Muscle layer of duodenum (tissue), 2 donors: ENCODE results near the gene ROR2.

Source experiments
- H3K27ac ChIP-seq: one replicate; pipeline ENCODE4 v1.7.0; 2013; ENCODE audit warnings: mild to moderate bottlenecking, low read length
- H3K27me3 ChIP-seq: one replicate; pipeline ENCODE4 v1.7.0; 2013; ENCODE audit warnings: low read depth, mild to moderate bottlenecking, control low read depth, low read length
- H3K36me3 ChIP-seq, 2 donors: one replicate each; pipeline ENCODE4 v1.7.0; 2013; ENCODE audit warnings: low read length in 2 of 2, control low read depth in 1 of 2, mild to moderate bottlenecking in 1 of 2; ENCODE audit not compliant: insufficient read depth in 2 of 2, control insufficient read depth in 1 of 2
- H3K4me1 ChIP-seq, 2 donors: one replicate each; pipeline ENCODE4 v1.7.0; 2013; ENCODE audit warnings: low read length in 2 of 2, mild to moderate bottlenecking in 2 of 2, control low read depth in 1 of 2, moderate library complexity in 1 of 2; ENCODE audit not compliant: insufficient read depth in 2 of 2, control insufficient read depth in 1 of 2
- H3K4me3 ChIP-seq, 2 donors: one replicate each; pipeline ENCODE4 v1.7.0; 2013; ENCODE audit warnings: low read length in 2 of 2, low read depth in 1 of 2, mild to moderate bottlenecking in 1 of 2
- H3K9me3 ChIP-seq, 2 donors: one replicate each; pipeline ENCODE4 v1.7.0; 2013; ENCODE audit warnings: low read length in 2 of 2, control low read depth in 1 of 2, mild to moderate bottlenecking in 1 of 2; ENCODE audit not compliant: control insufficient read depth in 1 of 2
- donor health status: healthy.

The ROR2 gene

GRCh38 chr9:91714874-91715615, 235.0 kb downstream of the ROR2 start:
- Histone ChIP-seq H3K27ac (no peak overlapping the region), H3K9me3 (peaks cover 0 to 6% of the 10 kb centered on the region in 2 donors), H3K27me3 (peaks cover 5% of the 10 kb centered on the region), H3K4me1 (peaks cover 0 to 3% of the 10 kb centered on the region in 2 donors), H3K4me3 (no peak overlapping the region), H3K36me3 (no peaks in the 10 kb centered on the region)

GRCh38 chr9:91714020-91714806, 235.8 kb downstream of the ROR2 start:
- Histone ChIP-seq H3K4me1 (peaks cover 0 to 3% of the 10 kb centered on the region in 2 donors), H3K27ac (no peak overlapping the region), H3K4me3 (peak overlapping the region in 1 of 2 donors; percentile 56), H3K27me3 (peaks cover 5% of the 10 kb centered on the region), H3K36me3 (no peaks in the 10 kb centered on the region), H3K9me3 (peaks cover 0 to 6% of the 10 kb centered on the region in 2 donors)

GRCh38 chr9:91712811-91713210, 237.2 kb downstream of the ROR2 start:
- no peak overlapping the region for H3K4me3 ChIP-seq
- H3K27ac ChIP-seq = no peak overlapping the region
- H3K27me3 ChIP-seq = no peaks in the 10 kb centered on the region
- no peaks in the 10 kb centered on the region for H3K36me3 ChIP-seq
- H3K4me1 ChIP-seq = peaks cover 0 to 3% of the 10 kb centered on the region in 2 donors
- peaks cover 0 to 6% of the 10 kb centered on the region in 2 donors for H3K9me3 ChIP-seq

- H3K4me3 ChIP-seq = no peak overlapping the region
These were observed 238.1 kb downstream of the ROR2 start for GRCh38 chr9:91711755-91712601.

GRCh38 chr9:91710158-91710557, 239.9 kb downstream of the ROR2 start:
- no peaks in the 10 kb centered on the region for H3K4me1 ChIP-seq
- no peaks in the 10 kb centered on the region for H3K27me3 ChIP-seq
- H3K4me3 ChIP-seq = no peak overlapping the region
- H3K9me3 ChIP-seq = no peaks in the 10 kb centered on the region
- H3K27ac ChIP-seq = no peak overlapping the region
- no peaks in the 10 kb centered on the region for H3K36me3 ChIP-seq

More at GRCh38 chr9:91711755-91712601, 238.1 kb downstream of the ROR2 start:
- no peaks in the 10 kb centered on the region for H3K36me3 ChIP-seq
- H3K4me1 ChIP-seq = peaks cover 0 to 3% of the 10 kb centered on the region in 2 donors
- no peak overlapping the region for H3K27ac ChIP-seq
- no peaks in the 10 kb centered on the region for H3K27me3 ChIP-seq
- peaks cover 0 to 6% of the 10 kb centered on the region in 2 donors for H3K9me3 ChIP-seq

- H3K36me3 ChIP-seq = no peaks in the 10 kb centered on the region
- H3K9me3 ChIP-seq = no peaks in the 10 kb centered on the region
- no peak overlapping the region for H3K4me3 ChIP-seq
- no peaks in the 10 kb centered on the region for H3K27me3 ChIP-seq
- H3K4me1 ChIP-seq = no peaks in the 10 kb centered on the region
- H3K27ac ChIP-seq = no peak overlapping the region
These were observed 244.6 kb downstream of the ROR2 start for GRCh38 chr9:91705386-91705785.

GRCh38 chr9:91700475-91700874, 249.6 kb downstream of the ROR2 start:
- Histone ChIP-seq H3K27me3 (no peaks in the 10 kb centered on the region), H3K9me3 (no peaks in the 10 kb centered on the region), H3K36me3 (no peaks in the 10 kb centered on the region), H3K4me3 (no peak overlapping the region), H3K4me1 (no peaks in the 10 kb centered on the region), H3K27ac (no peak overlapping the region)

- H3K27me3 ChIP-seq = no peaks in the 10 kb centered on the region
- H3K27ac ChIP-seq = no peak overlapping the region
- H3K36me3 ChIP-seq = no peaks in the 10 kb centered on the region
- no peaks in the 10 kb centered on the region for H3K9me3 ChIP-seq
- no peaks in the 10 kb centered on the region for H3K4me1 ChIP-seq
- H3K4me3 ChIP-seq = no peak overlapping the region
These were observed 251.8 kb downstream of the ROR2 start for GRCh38 chr9:91698266-91698665.

GRCh38 chr9:91697201-91697600, 252.8 kb downstream of the ROR2 start:
- no peak overlapping the region for H3K27ac ChIP-seq
- H3K4me1 ChIP-seq = no peaks in the 10 kb centered on the region
- H3K36me3 ChIP-seq = no peaks in the 10 kb centered on the region
- no peaks in the 10 kb centered on the region for H3K9me3 ChIP-seq
- H3K27me3 ChIP-seq = no peaks in the 10 kb centered on the region
- H3K4me3 ChIP-seq = no peak overlapping the region

- Histone ChIP-seq H3K4me3 (no peak overlapping the region), H3K36me3 (no peaks in the 10 kb centered on the region), H3K27me3 (no peaks in the 10 kb centered on the region), H3K27ac (no peak overlapping the region), H3K9me3 (no peaks in the 10 kb centered on the region), H3K4me1 (no peaks in the 10 kb centered on the region)
These were observed 255.8 kb downstream of the ROR2 start for GRCh38 chr9:91694081-91694870.
